Measurements from ENCODE around the gene PTPN1.

- TF ChIP-seq, protein P1, sequence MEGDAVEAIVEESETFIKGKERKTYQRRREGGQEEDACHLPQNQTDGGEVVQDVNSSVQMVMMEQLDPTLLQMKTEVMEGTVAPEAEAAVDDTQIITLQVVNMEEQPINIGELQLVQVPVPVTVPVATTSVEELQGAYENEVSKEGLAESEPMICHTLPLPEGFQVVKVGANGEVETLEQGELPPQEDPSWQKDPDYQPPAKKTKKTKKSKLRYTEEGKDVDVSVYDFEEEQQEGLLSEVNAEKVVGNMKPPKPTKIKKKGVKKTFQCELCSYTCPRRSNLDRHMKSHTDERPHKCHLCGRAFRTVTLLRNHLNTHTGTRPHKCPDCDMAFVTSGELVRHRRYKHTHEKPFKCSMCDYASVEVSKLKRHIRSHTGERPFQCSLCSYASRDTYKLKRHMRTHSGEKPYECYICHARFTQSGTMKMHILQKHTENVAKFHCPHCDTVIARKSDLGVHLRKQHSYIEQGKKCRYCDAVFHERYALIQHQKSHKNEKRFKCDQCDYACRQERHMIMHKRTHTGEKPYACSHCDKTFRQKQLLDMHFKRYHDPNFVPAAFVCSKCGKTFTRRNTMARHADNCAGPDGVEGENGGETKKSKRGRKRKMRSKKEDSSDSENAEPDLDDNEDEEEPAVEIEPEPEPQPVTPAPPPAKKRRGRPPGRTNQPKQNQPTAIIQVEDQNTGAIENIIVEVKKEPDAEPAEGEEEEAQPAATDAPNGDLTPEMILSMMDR (IDR thresholded peaks at IDR 0.05; ENCODE audit: low read length): no peak
- no peak for TF ChIP-seq EZH2 (IDR thresholded peaks at IDR 0.05; ENCODE audit: borderline replicate concordance, low read length)
These were observed 27.5 kb downstream of the PTPN1 start for GRCh38 chr20:50537546-50538201.
